IPS-18c (cell line): Measurements from ENCODE around the gene GAPDH.
"Not testable (repeated sequence)": the region's sequence is repeated elsewhere in the genome, so short reads cannot be mapped to it uniquely, and the experiment has no call there.

Source experiments
- H3K4me3 ChIP-seq: 2 replicates; pipeline ENCODE4 v1.7.0; 2013; ENCODE audit warnings: low read depth, mild to moderate bottlenecking, low read length, moderate library complexity; ENCODE audit not compliant: insufficient read depth
- H3K9me3 ChIP-seq: one replicate; pipeline ENCODE4 v1.6.1; 2013; ENCODE audit warnings: mild to moderate bottlenecking, low read length, moderate library complexity; ENCODE audit not compliant: control insufficient read depth, insufficient read depth

Gene GAPDH

DNA sequence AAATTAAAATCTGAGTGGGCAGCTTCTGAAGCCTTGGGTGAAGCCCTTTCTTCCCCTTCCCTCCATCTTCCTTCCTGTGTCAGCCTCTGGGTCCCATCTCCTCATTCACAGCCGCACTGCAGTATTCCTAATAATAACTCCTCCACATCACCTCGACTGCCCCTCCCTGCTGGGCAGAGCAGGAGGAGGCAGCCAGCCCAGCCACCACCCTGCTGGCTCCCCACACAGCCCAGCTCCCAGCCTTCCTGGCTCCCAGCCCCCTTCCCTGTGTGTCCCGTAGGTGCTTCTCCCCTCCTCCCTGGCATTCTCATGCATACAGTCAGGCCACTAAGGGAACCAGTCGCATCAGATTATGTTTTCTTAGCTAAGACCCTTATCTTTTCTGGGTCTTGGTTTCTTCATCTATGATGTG lies 17.8 kb downstream of the GAPDH start:
- Histone ChIP-seq H3K4me3 (peak overlapping the region; percentile 11), H3K9me3 (no peaks in the 10 kb centered on the region)

DNA sequence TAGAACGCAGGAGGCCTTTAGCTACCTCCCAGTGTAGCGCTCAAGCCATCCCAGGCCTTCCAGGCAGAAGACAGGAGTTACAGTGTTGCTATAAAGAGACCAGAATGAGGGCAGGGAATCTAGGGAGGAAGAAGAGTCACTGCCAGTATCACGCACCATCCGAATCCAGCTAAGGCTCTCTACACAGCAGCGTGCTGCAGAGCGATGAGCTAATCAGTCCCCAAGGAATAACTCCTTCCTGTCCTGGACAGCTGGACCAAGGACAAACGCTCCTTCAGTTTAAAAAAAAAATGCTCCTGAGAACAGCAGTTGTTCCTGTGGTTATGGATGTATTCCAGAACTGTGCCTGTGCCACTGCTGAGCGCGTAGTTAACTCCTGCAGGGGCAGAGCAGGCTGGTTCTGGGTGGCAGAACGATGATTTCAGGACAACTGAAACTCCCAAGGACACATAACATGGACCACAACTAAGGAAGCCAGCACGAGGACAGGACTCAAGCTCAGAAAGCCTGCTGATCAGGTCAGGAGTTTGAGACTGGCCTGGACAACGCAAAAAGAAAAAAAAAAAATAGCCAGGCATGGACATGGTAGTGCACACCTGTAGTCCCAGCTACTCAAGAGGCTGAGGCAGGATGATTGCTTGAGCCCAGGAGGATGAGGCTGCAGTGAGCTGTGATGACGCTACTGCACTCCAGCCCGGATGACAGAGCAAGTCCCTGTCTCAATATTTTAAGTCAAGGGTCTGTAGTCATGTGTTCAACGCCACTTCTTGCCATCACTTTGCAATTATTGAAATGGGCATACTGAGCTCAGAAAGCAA lies 18.9 kb downstream of the GAPDH start:
- Histone ChIP-seq H3K9me3 (no peaks in the 10 kb centered on the region), H3K4me3 (no peak overlapping the region)

DNA sequence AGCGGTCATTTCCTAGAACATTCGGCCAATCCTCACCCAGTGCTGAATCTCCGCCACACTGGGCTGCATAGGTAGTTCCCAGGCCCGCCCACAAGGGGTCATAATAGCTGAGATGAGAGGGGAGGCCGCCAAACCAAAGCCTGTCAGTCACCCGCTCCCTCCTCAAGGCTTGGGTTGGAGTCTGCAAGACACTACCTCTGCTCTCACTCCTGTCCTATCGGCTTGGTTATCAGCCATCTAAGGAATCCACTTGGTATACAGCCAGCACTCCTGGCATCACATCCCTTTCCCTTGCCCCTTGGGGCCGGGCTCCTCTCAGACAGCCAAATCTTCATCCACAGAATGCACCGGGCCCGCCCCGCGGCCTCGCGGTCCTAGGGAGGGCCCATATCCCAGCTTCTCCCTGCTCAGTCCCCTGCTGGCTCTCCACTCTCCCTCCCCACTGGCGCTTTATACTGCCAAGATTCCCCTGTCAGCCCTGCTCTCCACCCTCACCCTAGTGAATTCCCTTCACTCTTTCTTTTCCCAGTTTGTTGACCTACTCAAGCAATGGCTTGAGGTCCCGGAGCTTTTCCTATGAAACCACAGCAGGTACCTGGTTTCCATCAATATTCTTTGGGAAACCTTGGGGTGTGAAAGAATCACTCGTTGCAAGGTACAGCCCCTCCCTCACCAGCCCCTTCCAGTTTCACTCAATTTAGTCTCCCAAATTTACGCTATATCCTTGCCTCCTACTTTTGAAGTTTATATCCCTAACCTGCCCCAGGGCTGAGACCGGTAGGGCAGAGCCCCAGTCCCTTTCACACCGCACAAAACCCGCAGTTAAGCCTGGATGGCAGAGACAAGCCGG lies 20.1 kb downstream of the GAPDH start:
- Histone ChIP-seq H3K4me3 (peak overlapping the region; percentile 79), H3K9me3 (no peaks in the 10 kb centered on the region)

DNA sequence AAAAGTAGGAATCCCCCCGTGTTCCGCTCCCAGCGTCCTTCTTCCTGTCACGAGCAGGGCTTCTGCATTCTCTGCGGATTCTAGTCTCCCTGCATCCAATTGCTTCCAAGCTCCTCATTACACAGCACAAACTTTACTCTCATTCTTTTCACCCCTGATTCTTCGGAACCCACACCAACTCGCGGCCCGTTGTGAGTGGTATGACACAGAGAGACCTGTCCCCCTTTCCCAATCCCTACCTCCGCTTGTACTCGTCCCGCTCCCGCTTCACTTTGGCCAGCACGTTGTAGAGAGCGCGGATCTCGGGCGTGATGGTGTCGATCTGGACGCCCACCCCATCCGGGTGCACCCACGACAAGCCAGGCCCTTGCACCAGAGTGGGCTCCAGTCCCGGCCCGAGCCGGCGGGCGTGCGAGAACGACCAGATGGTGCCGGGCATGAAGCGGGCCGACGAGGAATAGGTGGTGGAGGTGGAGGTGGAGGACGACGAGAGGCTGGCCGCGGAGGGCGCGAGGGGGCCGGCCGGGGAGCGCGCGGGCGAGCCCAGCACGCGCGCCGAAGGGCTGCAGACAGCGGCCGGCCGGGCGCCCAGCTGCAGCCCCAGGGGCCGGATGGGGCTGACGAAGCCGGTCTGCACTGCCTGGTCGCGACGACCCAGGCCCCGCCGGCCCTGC lies 20.8 kb downstream of the GAPDH start:
- Histone ChIP-seq H3K9me3 (no peaks in the 10 kb centered on the region), H3K4me3 (peak overlapping the region; percentile 79)

DNA sequence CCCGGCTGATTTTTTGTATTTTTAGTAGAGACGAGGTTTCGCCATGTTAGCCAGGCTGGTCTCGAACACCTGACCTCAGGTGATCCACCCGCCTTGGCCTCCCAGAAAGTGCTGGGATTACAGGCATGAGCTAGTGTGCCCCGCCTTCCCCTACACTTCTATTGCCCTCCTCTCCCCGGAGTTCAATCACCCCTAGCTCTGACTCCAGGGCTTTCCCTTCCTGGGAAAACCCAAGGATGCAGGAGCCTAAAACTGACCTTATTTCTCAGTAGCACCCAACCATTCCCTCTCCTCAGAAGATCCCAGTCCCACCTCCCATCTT lies 22.1 kb downstream of the GAPDH start:
- not testable (repeated sequence) for H3K4me3 ChIP-seq, H3K9me3 ChIP-seq

DNA sequence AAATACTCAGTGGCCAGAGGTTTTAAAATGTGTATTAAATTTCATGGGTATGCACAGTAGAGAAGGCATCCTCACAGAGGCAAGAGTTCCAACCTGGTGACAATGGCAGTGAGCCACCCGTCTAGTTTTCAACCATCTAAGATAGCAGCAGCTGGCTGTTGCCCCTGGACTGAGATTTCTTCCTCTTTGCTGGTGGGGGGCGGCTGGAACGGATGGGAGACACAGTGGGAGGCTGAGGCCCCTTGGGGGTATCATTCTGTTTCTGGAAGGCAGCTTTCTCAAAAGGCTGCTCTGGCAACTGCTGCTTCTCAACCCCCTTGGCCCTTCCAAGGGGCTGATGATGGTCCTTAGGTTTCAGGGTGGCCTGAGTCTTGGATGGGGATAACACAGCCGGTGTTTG lies 22.5 kb downstream of the GAPDH start:
- H3K9me3 ChIP-seq: no peaks in the 10 kb centered on the region
- H3K4me3 ChIP-seq: no peak overlapping the region

DNA sequence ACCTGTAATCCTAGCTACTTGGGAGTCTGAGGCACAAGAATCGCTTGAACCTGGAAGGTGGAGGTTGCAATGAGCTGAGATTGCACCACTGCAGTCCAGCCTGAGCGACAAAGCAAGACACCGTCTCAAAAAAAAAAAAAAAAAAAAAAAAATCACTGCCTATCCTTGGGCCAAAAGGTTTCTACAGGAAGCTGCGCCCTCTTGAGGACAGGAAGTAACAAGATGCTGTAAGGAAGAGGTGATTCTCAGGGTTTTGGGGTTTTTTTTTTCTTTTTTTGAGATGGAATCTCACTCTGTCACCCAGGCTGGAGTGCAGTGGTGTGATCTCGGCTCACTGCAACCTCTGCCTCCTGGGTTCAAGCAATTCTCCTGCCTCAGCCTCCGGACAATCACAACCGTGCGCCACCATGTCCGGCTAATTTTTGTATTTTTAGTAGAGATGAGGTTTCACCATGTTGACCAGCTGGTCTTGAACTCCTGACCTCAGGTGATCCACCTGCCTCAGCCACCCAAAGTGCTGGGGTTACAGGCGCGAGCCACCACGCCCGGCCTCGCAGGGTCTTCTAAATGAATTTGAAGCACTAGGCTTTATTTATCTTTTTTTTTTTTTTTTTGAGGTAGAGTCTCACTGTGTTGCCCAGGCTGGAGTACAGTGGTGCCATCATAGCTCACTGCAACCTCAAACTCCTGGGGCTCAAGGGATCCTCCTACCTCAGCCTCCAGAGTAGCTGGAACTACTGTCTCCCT lies 23.9 kb downstream of the GAPDH start:
- H3K9me3 ChIP-seq, H3K4me3 ChIP-seq: not testable (repeated sequence)

DNA sequence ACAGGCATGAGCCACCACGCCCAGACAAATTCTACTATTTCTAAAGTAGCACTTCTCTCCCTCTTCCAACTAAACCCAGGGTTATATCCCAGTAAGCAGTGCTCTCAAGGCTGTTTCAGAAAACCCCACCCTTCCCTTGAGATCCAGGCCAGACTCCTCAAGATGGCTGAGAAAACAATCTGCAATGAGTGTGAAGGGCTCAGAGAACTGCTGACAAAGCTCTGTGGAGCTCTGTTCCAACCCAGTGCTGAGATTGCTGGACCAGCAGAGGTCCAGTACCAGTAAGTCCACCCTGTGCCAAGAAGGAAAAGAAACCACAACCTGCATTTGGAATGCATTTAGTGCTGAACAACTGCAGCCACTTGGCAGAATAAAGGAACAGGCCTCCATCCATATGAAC lies 25.2 kb downstream of the GAPDH start:
- no peak overlapping the region for H3K4me3 ChIP-seq
- no peaks in the 10 kb centered on the region for H3K9me3 ChIP-seq

DNA sequence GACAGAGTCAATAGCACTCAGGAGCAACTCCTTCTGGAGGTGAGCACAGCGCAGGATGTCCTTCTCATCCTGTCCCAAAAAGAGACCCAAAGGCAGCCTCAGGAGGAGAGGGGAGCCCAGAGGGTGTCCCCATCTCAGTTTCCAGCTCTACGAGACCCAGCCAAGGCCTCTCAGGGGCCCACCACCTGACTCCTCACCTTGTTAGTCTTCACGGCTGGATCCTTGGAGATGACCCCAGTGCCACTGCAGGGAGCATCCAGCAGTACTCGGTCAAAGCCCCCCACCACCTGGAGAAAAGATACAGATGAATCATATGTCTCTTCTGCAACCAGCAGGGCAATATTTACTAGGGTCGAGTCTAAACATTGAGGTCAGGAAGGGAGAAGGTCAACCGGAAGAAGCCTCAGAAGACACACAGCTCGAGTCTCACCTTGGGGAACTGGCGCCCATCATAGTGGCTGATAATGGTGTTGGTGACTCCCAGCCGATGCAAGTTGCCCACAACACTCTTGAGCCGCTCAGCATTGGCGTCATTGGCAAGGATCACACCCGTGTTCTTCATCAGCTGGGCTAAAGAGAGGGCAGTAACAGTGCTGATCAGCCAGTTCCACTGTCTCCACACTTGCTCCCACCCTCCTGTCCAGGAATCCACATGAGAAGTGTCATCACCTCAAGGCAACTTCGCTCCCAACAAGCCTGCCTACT lies 26.3 kb downstream of the GAPDH start:
- Histone ChIP-seq H3K4me3 (no peak overlapping the region), H3K9me3 (no peaks in the 10 kb centered on the region)

DNA sequence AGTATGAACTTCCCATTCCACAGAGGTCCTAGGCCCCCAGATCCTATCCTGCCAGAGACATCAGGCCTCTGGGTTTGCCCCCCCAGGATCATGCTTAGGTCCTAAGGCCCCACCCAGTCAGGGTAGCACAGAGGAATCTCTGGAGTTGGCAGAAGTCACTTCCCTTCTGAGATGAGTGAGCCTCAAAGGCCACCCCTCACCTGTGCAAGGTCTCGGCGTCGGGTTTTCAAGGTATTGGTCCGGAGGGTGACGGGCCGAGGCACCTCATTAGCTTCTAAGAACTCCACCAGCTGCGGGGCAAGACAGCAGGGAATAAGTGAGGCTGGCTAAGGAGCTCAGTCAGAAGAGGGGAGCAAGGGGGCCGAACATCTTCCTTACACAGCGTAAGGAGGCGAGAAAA lies 28.6 kb downstream of the GAPDH start:
- Histone ChIP-seq H3K9me3 (peaks cover 2% of the 10 kb centered on the region), H3K4me3 (no peak overlapping the region)

DNA sequence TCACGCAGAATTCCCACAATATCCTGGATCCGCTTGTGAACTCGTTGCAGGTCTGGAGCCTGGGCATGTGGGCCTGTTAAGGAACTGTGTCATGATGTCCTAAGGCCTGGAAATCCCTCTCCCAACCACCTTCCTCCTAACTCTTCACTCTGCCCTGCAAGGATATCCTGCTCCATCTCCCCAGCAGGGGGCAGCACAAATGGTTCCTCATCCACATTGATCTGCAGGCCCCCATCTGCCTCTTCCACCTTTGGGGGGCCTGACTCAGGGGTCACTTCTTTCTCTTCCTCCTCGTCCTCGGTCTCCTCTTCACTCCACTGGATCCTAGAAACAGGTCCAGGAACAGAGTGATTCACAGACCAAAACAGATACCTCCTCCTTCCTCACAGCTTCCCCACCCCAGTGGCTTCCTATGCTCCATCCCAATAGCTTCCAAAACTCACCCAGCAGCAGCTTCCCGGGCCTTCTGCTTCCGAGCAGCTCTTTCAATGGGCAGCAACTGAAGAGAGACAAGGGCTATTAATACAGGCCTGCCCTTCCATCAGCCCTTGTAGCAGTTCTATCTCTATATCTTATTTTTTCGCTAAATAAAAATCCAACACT lies 29.2 kb downstream of the GAPDH start:
- Histone ChIP-seq H3K9me3 (peaks cover 3% of the 10 kb centered on the region), H3K4me3 (no peak overlapping the region)

DNA sequence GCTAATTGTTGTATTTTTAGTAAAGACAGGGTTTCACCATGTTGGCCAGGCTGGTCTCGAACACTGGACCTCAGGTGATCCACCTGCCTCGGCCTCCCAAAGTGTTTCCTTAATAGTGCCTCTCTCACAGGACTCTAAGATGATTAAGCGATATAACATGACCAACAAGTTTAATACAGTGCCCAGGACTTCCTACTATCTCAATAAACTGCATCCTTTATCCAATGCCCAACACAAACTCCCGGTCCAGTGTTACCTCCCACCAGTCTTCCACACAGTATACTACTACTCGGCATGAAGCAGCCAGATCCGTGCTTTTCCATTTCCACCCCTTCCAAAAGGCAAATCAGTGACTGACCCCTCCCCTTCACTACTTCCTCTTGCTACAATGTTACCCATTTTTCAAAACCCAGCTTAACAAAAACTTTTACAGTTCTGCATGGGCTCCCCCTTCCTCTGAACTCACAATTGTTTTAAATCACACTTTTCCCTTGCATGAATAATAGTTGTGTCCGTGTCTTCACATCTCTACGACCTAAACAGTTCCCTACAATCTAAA lies 32.9 kb downstream of the GAPDH start:
- H3K9me3 ChIP-seq: peaks cover 3% of the 10 kb centered on the region
- peak overlapping the region; percentile 97 for H3K4me3 ChIP-seq

DNA sequence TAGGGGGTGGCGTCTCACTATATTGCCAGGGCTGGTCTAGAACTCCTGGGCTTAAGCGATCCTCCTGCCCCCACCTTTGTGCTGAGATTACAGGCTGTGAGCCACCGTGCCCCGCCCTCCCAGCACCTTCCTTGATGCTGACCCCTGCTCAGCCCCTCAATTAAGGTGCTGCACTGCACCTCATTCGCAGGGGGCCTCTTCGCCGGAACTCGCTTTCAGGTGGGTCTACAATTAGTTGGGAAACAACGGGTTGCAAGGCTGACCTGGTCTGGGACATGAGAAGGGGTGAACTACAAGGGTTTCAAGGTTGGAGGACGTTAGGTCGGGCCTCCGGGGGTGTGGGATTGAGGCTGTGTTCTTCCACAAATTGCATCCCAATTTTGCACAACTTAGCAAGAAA lies 35.0 kb downstream of the GAPDH start:
- no peak overlapping the region for H3K4me3 ChIP-seq
- H3K9me3 ChIP-seq: peaks cover 3% of the 10 kb centered on the region

DNA sequence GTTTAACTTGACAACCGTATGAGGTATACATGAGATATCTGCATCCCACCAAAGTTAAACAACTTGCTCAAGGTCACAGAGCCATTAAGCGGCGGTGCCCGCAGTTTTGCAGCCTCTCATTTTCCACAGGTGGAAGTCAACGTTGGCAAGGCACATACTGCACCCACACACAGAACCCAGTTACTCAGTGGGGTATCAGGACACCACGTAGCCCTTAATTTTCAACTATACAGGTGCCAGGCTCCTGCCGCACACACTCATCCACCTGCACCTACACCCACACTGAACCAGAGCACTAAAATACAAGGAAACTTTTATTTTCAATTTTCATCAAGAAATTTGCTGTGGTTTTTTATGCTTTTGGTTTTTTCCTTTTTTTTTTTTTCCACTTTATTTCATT lies 35.5 kb downstream of the GAPDH start:
- Histone ChIP-seq H3K9me3 (peaks cover 3% of the 10 kb centered on the region), H3K4me3 (no peak overlapping the region)

DNA sequence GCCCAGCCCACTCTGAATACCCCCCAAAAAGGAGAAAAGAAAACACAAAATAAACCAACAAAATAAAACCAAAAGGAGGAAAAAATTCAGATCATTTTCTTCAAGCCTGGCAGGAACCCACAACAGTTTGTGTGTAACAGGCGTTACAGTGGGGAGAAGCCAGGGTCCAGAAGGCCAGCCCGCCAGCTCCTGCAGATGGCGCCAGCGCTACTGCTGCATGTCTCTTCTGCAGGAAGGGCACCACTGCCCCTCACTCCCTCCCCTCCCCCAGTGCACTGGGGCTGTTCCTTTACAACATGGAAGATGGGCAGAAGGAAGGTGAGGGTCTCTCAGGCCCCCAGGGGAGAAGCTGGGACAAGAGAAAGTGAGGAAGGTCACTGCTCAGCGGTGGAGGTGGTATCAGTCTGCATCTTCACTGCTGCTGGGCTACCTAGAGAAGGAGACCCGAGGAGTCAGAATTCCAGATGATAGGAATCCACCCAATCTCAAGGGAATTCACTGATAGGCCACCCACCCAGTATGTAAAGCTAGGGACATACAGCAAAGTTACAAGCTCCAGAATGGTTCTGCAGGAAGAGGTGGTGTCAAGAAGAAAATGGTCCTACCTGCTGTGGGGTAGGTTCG lies 36.1 kb downstream of the GAPDH start:
- Histone ChIP-seq H3K4me3 (no peak overlapping the region), H3K9me3 (peaks cover 3% of the 10 kb centered on the region)

DNA sequence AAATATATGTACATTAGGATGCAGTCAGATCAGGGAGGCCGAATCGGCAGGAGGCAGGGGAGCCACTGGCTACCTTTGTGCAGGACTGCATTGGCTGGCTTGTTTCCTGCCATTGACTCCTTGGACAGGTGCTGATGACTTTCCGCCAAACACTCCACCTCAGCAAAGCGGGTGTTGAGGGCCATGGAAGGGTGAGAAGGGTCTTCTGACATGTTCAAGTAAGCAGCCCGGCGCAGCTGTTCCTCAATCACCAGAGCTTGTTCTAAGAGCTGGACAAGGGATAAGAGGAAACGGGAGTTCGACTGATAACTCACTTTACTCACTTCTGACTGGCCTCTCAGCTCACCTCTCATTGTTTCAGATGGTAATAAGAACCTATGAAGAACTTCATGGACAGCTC lies 38.7 kb downstream of the GAPDH start:
- no peak overlapping the region for H3K4me3 ChIP-seq
- no peaks in the 10 kb centered on the region for H3K9me3 ChIP-seq
